Activated naive CD8-positive, alpha-beta T cell (primary cell): ENCODE results near the gene CTRL.
"Not testable (repeated sequence)": the region's sequence is repeated elsewhere in the genome, so short reads cannot be mapped to it uniquely, and the experiment has no call there.

ENCODE experiments used
- H3K27ac Mint-ChIP-seq: one replicate; pipeline ENCODE4 v1.8.0; 2021; ENCODE audit warnings: mixed read lengths
- H3K27me3 Mint-ChIP-seq: one replicate; pipeline ENCODE4 v1.8.0; 2021; ENCODE audit warnings: mixed read lengths
- H3K36me3 Mint-ChIP-seq: one replicate; pipeline ENCODE4 v1.8.0; 2021; ENCODE audit warnings: mixed read lengths
- H3K4me1 Mint-ChIP-seq: one replicate; pipeline ENCODE4 v1.8.0; 2021; ENCODE audit warnings: low read depth, mixed read lengths
- H3K4me3 Mint-ChIP-seq: one replicate; pipeline ENCODE4 v1.8.0; 2021; ENCODE audit warnings: mild to moderate bottlenecking, mixed read lengths
- H3K9me3 Mint-ChIP-seq: one replicate; pipeline ENCODE4 v1.8.0; 2021; ENCODE audit warnings: low read depth, mixed read lengths

The CTRL gene

GRCh38 chr16:67931712-67932461, at the start of gene CTRL:
Gene CTRL (minus strand): TSS chr16:67931862. CDS start chr16:67931852, 10 bp downstream.
- Mint-ChIP-seq H3K4me3 (no peak within 1 kb of the TSS), H3K4me1 (peaks cover 18% of the 10 kb centered on the region), H3K9me3 (no peaks in the 10 kb centered on the region), H3K27ac (no peak within 1 kb of the TSS), H3K36me3 (peaks cover 8% of the 10 kb centered on the region), H3K27me3 (no peaks in the 10 kb centered on the region)

GRCh38 chr16:67979955-67980678, 48.5 kb upstream of the CTRL start, which contains the start of gene DPEP3:
Gene DPEP3 (minus strand): TSS chr16:67980499. CDS start chr16:67980380, 119 bp downstream.
- Mint-ChIP-seq H3K27me3 (no peaks in the 10 kb centered on the region), H3K9me3 (no peaks in the 10 kb centered on the region), H3K36me3 (no peaks in the 10 kb centered on the region), H3K27ac (no peak within 1 kb of the TSS), H3K4me3 (no peak within 1 kb of the TSS), H3K4me1 (peaks cover 21% of the 10 kb centered on the region)

- Mint-ChIP-seq H3K4me1 (no peaks in the 10 kb centered on the region), H3K27ac (no peak overlapping the region), H3K27me3 (no peaks in the 10 kb centered on the region), H3K4me3 (no peak overlapping the region), H3K36me3 (no peaks in the 10 kb centered on the region), H3K9me3 (no peaks in the 10 kb centered on the region)
Measured at GRCh38 chr16:67977469-67978227, 46.0 kb upstream of the CTRL start.

- H3K4me3 Mint-ChIP-seq: no peak overlapping the region
- H3K36me3 Mint-ChIP-seq: no peaks in the 10 kb centered on the region
- no peak overlapping the region for H3K27ac Mint-ChIP-seq
- H3K4me1 Mint-ChIP-seq: no peaks in the 10 kb centered on the region
- no peaks in the 10 kb centered on the region for H3K9me3 Mint-ChIP-seq
- H3K27me3 Mint-ChIP-seq: no peaks in the 10 kb centered on the region
Measured at GRCh38 chr16:67977005-67977404, 45.3 kb upstream of the CTRL start.

- Mint-ChIP-seq H3K4me3 (no peak overlapping the region), H3K27me3 (no peaks in the 10 kb centered on the region), H3K27ac (no peak overlapping the region), H3K9me3 (no peaks in the 10 kb centered on the region), H3K4me1 (no peaks in the 10 kb centered on the region), H3K36me3 (no peaks in the 10 kb centered on the region)
Measured at GRCh38 chr16:67976205-67976604, 44.5 kb upstream of the CTRL start.

GRCh38 chr16:67975321-67976105, 43.9 kb upstream of the CTRL start:
- H3K4me3 Mint-ChIP-seq: no peak overlapping the region
- H3K36me3 Mint-ChIP-seq: no peaks in the 10 kb centered on the region
- no peaks in the 10 kb centered on the region for H3K9me3 Mint-ChIP-seq
- no peaks in the 10 kb centered on the region for H3K4me1 Mint-ChIP-seq
- no peak overlapping the region for H3K27ac Mint-ChIP-seq
- H3K27me3 Mint-ChIP-seq: no peaks in the 10 kb centered on the region

GRCh38 chr16:67972285-67972684, 40.6 kb upstream of the CTRL start:
- H3K36me3 Mint-ChIP-seq, H3K9me3 Mint-ChIP-seq, H3K27me3 Mint-ChIP-seq, H3K4me3 Mint-ChIP-seq, H3K27ac Mint-ChIP-seq: not testable (repeated sequence)
- peaks cover 10% of the 10 kb centered on the region for H3K4me1 Mint-ChIP-seq

GRCh38 chr16:67971111-67971510, 39.4 kb upstream of the CTRL start:
- no peaks in the 10 kb centered on the region for H3K36me3 Mint-ChIP-seq
- no peaks in the 10 kb centered on the region for H3K27me3 Mint-ChIP-seq
- H3K4me3 Mint-ChIP-seq: peak overlapping the region; percentile 38
- no peaks in the 10 kb centered on the region for H3K9me3 Mint-ChIP-seq
- peaks cover 20% of the 10 kb centered on the region for H3K4me1 Mint-ChIP-seq
- H3K27ac Mint-ChIP-seq: no peak overlapping the region

GRCh38 chr16:67969254-67970039, 37.8 kb upstream of the CTRL start:
- Mint-ChIP-seq H3K4me3 (peak overlapping the region; percentile 88), H3K9me3 (no peaks in the 10 kb centered on the region), H3K4me1 (peaks cover 23% of the 10 kb centered on the region), H3K27me3 (no peaks in the 10 kb centered on the region), H3K27ac (peak overlapping the region; percentile 85), H3K36me3 (peaks cover under 1% of the 10 kb centered on the region)

GRCh38 chr16:67968400-67969253, 37.0 kb upstream of the CTRL start, which contains the start of gene SLC12A4:
Gene SLC12A4 (minus strand): TSS chr16:67968637. CDS start chr16:67968553, 84 bp downstream.
- peak within 1 kb of the TSS; percentile 95 for H3K27ac Mint-ChIP-seq
- H3K4me3 Mint-ChIP-seq: peak within 1 kb of the TSS; percentile 97
- no peaks in the 10 kb centered on the region for H3K27me3 Mint-ChIP-seq
- H3K4me1 Mint-ChIP-seq: peaks cover 24% of the 10 kb centered on the region
- no peaks in the 10 kb centered on the region for H3K9me3 Mint-ChIP-seq
- H3K36me3 Mint-ChIP-seq: peaks cover 2% of the 10 kb centered on the region

- Mint-ChIP-seq H3K4me3 (peak overlapping the region; percentile 97), H3K9me3 (no peaks in the 10 kb centered on the region), H3K36me3 (peaks cover 2% of the 10 kb centered on the region), H3K27me3 (no peaks in the 10 kb centered on the region), H3K4me1 (peaks cover 24% of the 10 kb centered on the region), H3K27ac (peak overlapping the region; percentile 95)
Measured at GRCh38 chr16:67967958-67968399, 36.3 kb upstream of the CTRL start.

- peak overlapping the region; percentile 95 for H3K27ac Mint-ChIP-seq
Measured at GRCh38 chr16:67967183-67967957, 35.7 kb upstream of the CTRL start.

More at GRCh38 chr16:67967183-67967957, 35.7 kb upstream of the CTRL start:
- no peaks in the 10 kb centered on the region for H3K27me3 Mint-ChIP-seq
- H3K9me3 Mint-ChIP-seq: no peaks in the 10 kb centered on the region
- peaks cover 24% of the 10 kb centered on the region for H3K4me1 Mint-ChIP-seq
- peaks cover 2% of the 10 kb centered on the region for H3K36me3 Mint-ChIP-seq
- peak overlapping the region; percentile 97 for H3K4me3 Mint-ChIP-seq
